CD4-positive, alpha-beta T cell (primary cell): ENCODE results near the gene EXO1. TPM values are rescaled to one million over a fixed set of nuclear protein-coding genes. Genes with fewer than 3 reads are reported as not detected.

Experiments used
- ATAC-seq: fragments of 200-7000 bp; cut with Tn5 transposase; one replicate; pipeline ENCODE4 v1.10.0; 2022; ENCODE audit warnings: mild to moderate bottlenecking; ENCODE audit not compliant: poor library complexity
- CTCF ChIA-PET: fragments of 350-600 bp; sonication (Branson Sonifier 250); formaldehyde crosslinking; loops from one replicate; lab custom pipeline; 2021; ENCODE audit warnings: antibody characterized with exemption, inconsistent platforms; lab: Charles Lee
- POLR2A ChIA-PET: fragments of 350-600 bp; sonication (Branson Sonifier 250); formaldehyde crosslinking; loops from one replicate; lab custom pipeline; 2021; ENCODE audit warnings: antibody characterized with exemption, inconsistent platforms; lab: Charles Lee
- DNase-seq, 14 experiments: peaks; one replicate each; pipeline ENCODE4 v3.0.0-alpha.2; 2013 to 2020; ENCODE audit warnings: mixed read lengths in 2 of 14
- H3K27ac ChIP-seq, 2 donors: one replicate each; pipeline versions ENCODE4 v1.5.1 to v1.7.0; 2013; ENCODE audit warnings: low read length in 2 of 2, low read depth in 1 of 2, mild to moderate bottlenecking in 1 of 2
- H3K27me3 ChIP-seq, 2 experiments: 1 replicate in 1 of 2; 2 replicates in 1 of 2; pipeline versions ENCODE4 v1.6.1 to v1.7.0; 2013; ENCODE audit warnings: low read length in 2 of 2, control low read depth in 1 of 2, mild to moderate bottlenecking in 1 of 2, moderate library complexity in 1 of 2; ENCODE audit not compliant: insufficient read depth in 2 of 2, control insufficient read depth in 1 of 2
- H3K36me3 ChIP-seq: one replicate; pipeline ENCODE4 v1.6.1; 2013; ENCODE audit warnings: low read length, control low read depth; ENCODE audit not compliant: insufficient read depth
- H3K4me1 ChIP-seq: one replicate; pipeline ENCODE4 v1.6.1; 2013; ENCODE audit warnings: low read length, control low read depth; ENCODE audit not compliant: insufficient read depth
- H3K4me3 ChIP-seq: one replicate; pipeline ENCODE4 v1.5.1; 2013; ENCODE audit warnings: mild to moderate bottlenecking, low read length, moderate library complexity
- H3K9me3 ChIP-seq, 2 experiments: 1 replicate in 1 of 2; 2 replicates in 1 of 2; pipeline versions ENCODE4 v1.6.1 to v1.7.0; 2013; ENCODE audit warnings: low read length in 2 of 2, mild to moderate bottlenecking in 2 of 2, control low read depth in 1 of 2, moderate library complexity in 1 of 2; ENCODE audit not compliant: control insufficient read depth in 1 of 2, insufficient read depth in 1 of 2
- H3K27ac Mint-ChIP-seq: one replicate; pipeline ENCODE4 v1.8.0; 2020; ENCODE audit warnings: mixed read lengths
- H3K27me3 Mint-ChIP-seq: one replicate; pipeline ENCODE4 v1.8.0; 2021; ENCODE audit warnings: mixed read lengths
- H3K36me3 Mint-ChIP-seq: one replicate; pipeline ENCODE4 v1.8.0; 2021; ENCODE audit warnings: low read depth, mixed read lengths
- H3K4me1 Mint-ChIP-seq: one replicate; pipeline ENCODE4 v1.8.0; 2021; ENCODE audit warnings: low read depth, mixed read lengths
- H3K4me3 Mint-ChIP-seq: one replicate; pipeline ENCODE4 v1.8.0; 2020; ENCODE audit warnings: mild to moderate bottlenecking, mixed read lengths
- H3K9me3 Mint-ChIP-seq: one replicate; pipeline ENCODE4 v1.8.0; 2020; ENCODE audit warnings: mixed read lengths
- CTCF ChIP-seq: fragments of 200-600 bp; IDR thresholded peaks from one replicate; pipeline ENCODE4 v1.8.0; 2022; ENCODE audit warnings: antibody characterized with exemption, mild to moderate bottlenecking
- intact Hi-C, 2 experiments: fragments of 100-400 bp; cut with DNase I in 1 of 2; cut with micrococcal nuclease in 1 of 2; formaldehyde crosslinking; loops; one replicate each; pipeline versions ENCODE4 v1.15.1 to v1.9.0; 2023 to 2025; cut with DNase I, micrococcal nuclease
- total RNA-seq, 174 experiments: library from RNA in 2 of 174; stranded (reverse) in 2 of 174; gene quantifications; one replicate each; pipeline ENCODE4 v1.2.3 and lab custom pipeline; 2021 to 2026

EXO1 gene
- total RNA-seq, 2 experiments from 2014 or later = 0.25 to 1.1 TPM

GRCh38 chr1:241883159-241883558, 35.2 kb downstream of the EXO1 start:
- no peaks in the 10 kb centered on the region for H3K27me3 Mint-ChIP-seq
- Histone ChIP-seq H3K4me3 (no peak overlapping the region), H3K9me3 (no peaks in the 10 kb centered on the region), H3K27ac (no peak overlapping the region), H3K27me3 (no peaks in the 10 kb centered on the region), H3K4me1 (no peaks in the 10 kb centered on the region), H3K36me3 (no peaks in the 10 kb centered on the region)
- H3K9me3 Mint-ChIP-seq = no peaks in the 10 kb centered on the region
- ChIA-PET POLR2A (no interaction called here), CTCF (no interaction called here)
- no peak overlapping the region for H3K4me3 Mint-ChIP-seq
- H3K36me3 Mint-ChIP-seq = no peaks in the 10 kb centered on the region
- H3K27ac Mint-ChIP-seq = no peak overlapping the region
- no peak for TF ChIP-seq CTCF
- intact Hi-C loops = no loop called here
- no peaks in the 10 kb centered on the region for H3K4me1 Mint-ChIP-seq
- DNase-seq (no peak), ATAC-seq (no peak)

GRCh38 chr1:241888232-241888631, 40.2 kb downstream of the EXO1 start:
- Histone ChIP-seq H3K27ac (no peak overlapping the region), H3K4me3 (no peak overlapping the region), H3K27me3 (no peaks in the 10 kb centered on the region), H3K4me1 (no peaks in the 10 kb centered on the region), H3K9me3 (no peaks in the 10 kb centered on the region), H3K36me3 (no peaks in the 10 kb centered on the region)
- Mint-ChIP-seq H3K4me1 (no peaks in the 10 kb centered on the region), H3K9me3 (no peaks in the 10 kb centered on the region), H3K27me3 (no peaks in the 10 kb centered on the region), H3K27ac (no peak overlapping the region), H3K4me3 (no peak overlapping the region), H3K36me3 (no peaks in the 10 kb centered on the region)
- intact Hi-C loops = no loop called here
- ChIA-PET CTCF (no interaction called here), POLR2A (no interaction called here)
- TF ChIP-seq CTCF = no peak
- ATAC-seq (no peak), DNase-seq (no peak)

GRCh38 chr1:241891296-241891695, 43.3 kb downstream of the EXO1 start:
- Histone ChIP-seq H3K27ac (no peak overlapping the region), H3K27me3 (no peaks in the 10 kb centered on the region), H3K36me3 (no peaks in the 10 kb centered on the region), H3K4me3 (no peak overlapping the region), H3K9me3 (no peaks in the 10 kb centered on the region), H3K4me1 (no peaks in the 10 kb centered on the region)
- Mint-ChIP-seq H3K36me3 (no peaks in the 10 kb centered on the region), H3K27ac (no peak overlapping the region), H3K9me3 (no peaks in the 10 kb centered on the region), H3K4me1 (no peaks in the 10 kb centered on the region), H3K4me3 (no peak overlapping the region), H3K27me3 (no peaks in the 10 kb centered on the region)
- ATAC-seq = no peak
- DNase-seq = no peak
- CTCF ChIA-PET = no interaction called here
- intact Hi-C loops = loop anchor here in 1 of 2 experiments (10.0 kb wide), 1 partner anchor 1434 kb away; no protein-coding TSS in a partner anchor
- POLR2A ChIA-PET = no interaction called here
- no peak for TF ChIP-seq CTCF
